Measurements from ENCODE around the gene ELFN1. TPM values are rescaled to one million over a fixed set of nuclear protein-coding genes. Genes with fewer than 3 reads are reported as not detected.

Gene ELFN1
- total RNA-seq, 1 donor from 2014 or later: 0.71 TPM

GRCh38 chr7:1685000-1685624 lies 15.0 kb downstream of the ELFN1 start:
- Histone ChIP-seq H3K36me3 (ENCODE audit: control insufficient read depth, insufficient read depth, low read length) (no peaks in the 10 kb centered on the region), H3K4me3 (ENCODE audit: low read depth, low read length) (no peak overlapping the region), H3K27me3 (ENCODE audit: control insufficient read depth, insufficient read depth, low read length) (no peaks in the 10 kb centered on the region)
- no peak for DNase-seq (ENCODE audit: low read depth)
- no peak for TF ChIP-seq CTCF (IDR thresholded peaks at IDR 0.05; ENCODE audit: insufficient read depth, low read length, poor library complexity, severe bottlenecking)

DNA sequence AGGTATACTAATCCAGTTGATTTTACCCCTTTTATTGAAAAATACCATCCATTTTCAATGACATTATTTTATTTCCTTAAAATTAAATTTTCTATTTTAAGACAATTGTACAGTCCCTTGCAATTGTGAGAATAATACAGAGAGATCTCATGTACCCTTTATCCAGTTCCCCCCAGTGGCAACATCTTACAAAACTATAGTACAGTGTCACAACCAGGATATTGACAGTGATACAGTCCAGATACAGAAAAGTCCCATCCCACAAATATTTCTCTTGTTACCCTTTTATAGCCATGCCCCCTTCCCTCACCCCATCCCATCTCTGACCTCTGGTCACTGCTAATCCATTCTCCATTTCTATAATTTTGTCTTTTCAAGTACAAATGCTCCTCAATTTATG lies 18.5 kb downstream of the ELFN1 start:
- no peak for TF ChIP-seq CTCF (IDR thresholded peaks at IDR 0.05; ENCODE audit: insufficient read depth, low read length, poor library complexity, severe bottlenecking)
- Histone ChIP-seq H3K4me3 (ENCODE audit: low read depth, low read length) (no peak overlapping the region), H3K36me3 (ENCODE audit: control insufficient read depth, insufficient read depth, low read length) (no peaks in the 10 kb centered on the region), H3K27me3 (ENCODE audit: control insufficient read depth, insufficient read depth, low read length) (peaks cover 17% of the 10 kb centered on the region)
- no peak for DNase-seq (ENCODE audit: low read depth)

GRCh38 chr7:1689311-1689710 lies 19.2 kb downstream of the ELFN1 start:
- H3K27me3 ChIP-seq (ENCODE audit: control insufficient read depth, insufficient read depth, low read length): peaks cover 25% of the 10 kb centered on the region
- no peaks in the 10 kb centered on the region for H3K36me3 ChIP-seq (ENCODE audit: control insufficient read depth, insufficient read depth, low read length)
- H3K4me3 ChIP-seq (ENCODE audit: low read depth, low read length): no peak overlapping the region
- no peak for TF ChIP-seq CTCF (IDR thresholded peaks at IDR 0.05; ENCODE audit: insufficient read depth, low read length, poor library complexity, severe bottlenecking)
- DNase-seq (ENCODE audit: low read depth): no peak

GRCh38 chr7:1690359-1690958 lies 20.4 kb downstream of the ELFN1 start:
- TF ChIP-seq CTCF (IDR thresholded peaks at IDR 0.05; ENCODE audit: insufficient read depth, low read length, poor library complexity, severe bottlenecking): no peak
- no peak for DNase-seq (ENCODE audit: low read depth)
- no peak overlapping the region for H3K4me3 ChIP-seq (ENCODE audit: low read depth, low read length)

DNA sequence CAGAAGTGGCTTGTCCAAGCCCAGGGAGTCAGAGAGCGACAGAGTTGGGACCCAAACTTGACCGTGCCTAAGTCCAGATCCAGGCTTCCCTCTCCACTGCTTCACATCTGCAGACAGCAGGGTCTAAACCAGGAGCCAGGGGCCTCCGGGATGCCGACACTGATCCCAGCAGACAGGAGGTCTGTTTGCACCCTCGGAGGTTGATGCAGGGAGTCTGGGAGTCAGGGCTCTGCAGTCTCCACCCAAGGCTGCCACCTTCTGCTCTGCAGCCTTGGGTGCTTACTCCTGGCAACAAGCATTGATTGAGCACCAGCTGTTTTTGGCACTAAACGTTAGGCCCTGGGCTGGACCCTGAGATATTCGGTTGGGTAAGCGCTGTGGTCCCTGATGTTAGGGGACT lies 21.0 kb downstream of the ELFN1 start:
- no peak for DNase-seq (ENCODE audit: low read depth)
- no peak for TF ChIP-seq CTCF (IDR thresholded peaks at IDR 0.05; ENCODE audit: insufficient read depth, low read length, poor library complexity, severe bottlenecking)
- H3K27me3 ChIP-seq (ENCODE audit: control insufficient read depth, insufficient read depth, low read length): peaks cover 40% of the 10 kb centered on the region
- H3K36me3 ChIP-seq (ENCODE audit: control insufficient read depth, insufficient read depth, low read length): no peaks in the 10 kb centered on the region
- no peak overlapping the region for H3K4me3 ChIP-seq (ENCODE audit: low read depth, low read length)

More at GRCh38 chr7:1690359-1690958, 20.4 kb downstream of the ELFN1 start:
- Histone ChIP-seq H3K36me3 (ENCODE audit: control insufficient read depth, insufficient read depth, low read length) (no peaks in the 10 kb centered on the region), H3K27me3 (ENCODE audit: control insufficient read depth, insufficient read depth, low read length) (peaks cover 36% of the 10 kb centered on the region)
